Vagina (tissue), 2 donors: Measurements from ENCODE around the gene ALDH1A1. TPM values are rescaled to one million over a fixed set of nuclear protein-coding genes. Genes with fewer than 3 reads are reported as not detected.

Source experiments
- DNase-seq, 2 donors: peaks; one replicate each; pipeline ENCODE4 v3.0.0-alpha.2; 2017; ENCODE audit errors: extremely low spot score in 2 of 2
- H3K27ac ChIP-seq: fragments of 200-600 bp; sonication (generic); one replicate; pipeline ENCODE4 v1.5.1; 2019
- H3K27me3 ChIP-seq: fragments of 200-600 bp; sonication (generic); one replicate; pipeline ENCODE4 v1.5.1; 2019
- H3K36me3 ChIP-seq, 2 donors: fragments of 200-600 bp; sonication (generic); one replicate each; pipeline ENCODE4 v1.5.1; 2017 to 2019
- H3K4me1 ChIP-seq: fragments of 200-600 bp; sonication (generic); one replicate; pipeline ENCODE4 v1.5.1; 2019
- H3K4me3 ChIP-seq, 2 donors: fragments of 200-600 bp; sonication (generic); 1 replicate in 1 of 2; 2 replicates in 1 of 2; pipeline ENCODE4 v1.5.1; 2016 to 2019
- H3K9me3 ChIP-seq: fragments of 200-600 bp; sonication (generic); one replicate; pipeline ENCODE4 v1.5.1; 2019
- CTCF ChIP-seq, 3 experiments: fragments of 450-650 bp in 2 of 3; fragments of 200-600 bp in 1 of 3; sonication (generic) in 1 of 3; IDR thresholded peaks; one replicate each; pipeline ENCODE4 v1.5.1; 2017 to 2019; ENCODE audit warnings: antibody characterized with exemption in 3 of 3, mild to moderate bottlenecking in 2 of 3, moderate library complexity in 2 of 3
- POLR2A ChIP-seq, 2 donors: fragments of 450-650 bp; IDR thresholded peaks; one replicate each; pipeline ENCODE4 v1.6.1; 2017; ENCODE audit warnings: antibody characterized with exemption in 2 of 2, mild to moderate bottlenecking in 2 of 2, moderate library complexity in 2 of 2
- POLR2AphosphoS5 ChIP-seq, 2 donors: sonication (generic); formaldehyde crosslinking; IDR thresholded peaks; one replicate each; pipeline ENCODE4 v1.9.0; 2017; ENCODE audit warnings: antibody characterized with exemption in 2 of 2, mild to moderate bottlenecking in 2 of 2, low read depth in 1 of 2; ENCODE audit not compliant: insufficient read depth in 1 of 2
- intact Hi-C: fragments of 100-400 bp; cut with DNase I; formaldehyde crosslinking; loops from one replicate; pipeline ENCODE4 v1.15.1; 2023
- total RNA-seq: library from RNA; depleted of rRNA; stranded (reverse); fragments of >200 nt; gene quantifications from one replicate; pipeline ENCODE4 v1.2.3, GENCODE V29; 2016

Gene ALDH1A1
- total RNA-seq, 1 donor from 2014 or later: 126 TPM

- no peak for DNase-seq
Observed at GRCh38 chr9:72996114-72996513, 43.3 kb upstream of the ALDH1A1 start.

GRCh38 chr9:72995131-72996024 is 42.5 kb upstream of the ALDH1A1 start:
- no peak overlapping the region for H3K4me3 ChIP-seq

More at GRCh38 chr9:72996114-72996513, 43.3 kb upstream of the ALDH1A1 start:
- no peaks in the 10 kb centered on the region for H3K36me3 ChIP-seq
- H3K27me3 ChIP-seq: no peaks in the 10 kb centered on the region
- intact Hi-C loops: no loop called here
- H3K9me3 ChIP-seq: no peaks in the 10 kb centered on the region
- H3K4me1 ChIP-seq: no peaks in the 10 kb centered on the region
- TF ChIP-seq CTCF (IDR thresholded peaks at IDR 0.05): no peak
- TF ChIP-seq POLR2AphosphoS5 (IDR thresholded peaks at IDR 0.05; ENCODE audit: insufficient read depth in 1 of 2, low read depth in 1 of 2): no peak
- TF ChIP-seq POLR2A (IDR thresholded peaks at IDR 0.05): no peak
- H3K4me3 ChIP-seq: no peak overlapping the region
- no peak overlapping the region for H3K27ac ChIP-seq

GRCh38 chr9:72991772-72992171 is 38.9 kb upstream of the ALDH1A1 start:
- no peak for DNase-seq
- no peaks in the 10 kb centered on the region for H3K9me3 ChIP-seq
- intact Hi-C loops: no loop called here
- no peak for TF ChIP-seq CTCF (IDR thresholded peaks at IDR 0.05)
- no peak for TF ChIP-seq POLR2A (IDR thresholded peaks at IDR 0.05)
- no peak for TF ChIP-seq POLR2AphosphoS5 (IDR thresholded peaks at IDR 0.05; ENCODE audit: insufficient read depth in 1 of 2, low read depth in 1 of 2)
- H3K36me3 ChIP-seq: no peaks in the 10 kb centered on the region
- H3K4me1 ChIP-seq: peaks cover 14% of the 10 kb centered on the region
- no peaks in the 10 kb centered on the region for H3K27me3 ChIP-seq
- no peak overlapping the region for H3K27ac ChIP-seq
- no peak overlapping the region for H3K4me3 ChIP-seq

More at GRCh38 chr9:72995131-72996024, 42.5 kb upstream of the ALDH1A1 start:
- Histone ChIP-seq H3K36me3 (no peaks in the 10 kb centered on the region), H3K4me1 (no peaks in the 10 kb centered on the region), H3K27me3 (no peaks in the 10 kb centered on the region), H3K27ac (no peak overlapping the region), H3K9me3 (no peaks in the 10 kb centered on the region)
- no peak for DNase-seq
- TF ChIP-seq POLR2AphosphoS5 (IDR thresholded peaks at IDR 0.05; ENCODE audit: insufficient read depth in 1 of 2, low read depth in 1 of 2): no peak
- TF ChIP-seq CTCF (IDR thresholded peaks at IDR 0.05): no peak
- no peak for TF ChIP-seq POLR2A (IDR thresholded peaks at IDR 0.05)
- intact Hi-C loops: no loop called here

GRCh38 chr9:72990397-72991182 is 37.7 kb upstream of the ALDH1A1 start:
- Histone ChIP-seq H3K9me3 (no peaks in the 10 kb centered on the region), H3K27me3 (no peaks in the 10 kb centered on the region), H3K4me3 (no peak overlapping the region), H3K27ac (no peak overlapping the region), H3K4me1 (peaks cover 18% of the 10 kb centered on the region), H3K36me3 (no peaks in the 10 kb centered on the region)
- intact Hi-C loops: no loop called here
- TF ChIP-seq POLR2AphosphoS5 (IDR thresholded peaks at IDR 0.05; ENCODE audit: insufficient read depth in 1 of 2, low read depth in 1 of 2) (no peak), CTCF (IDR thresholded peaks at IDR 0.05) (no peak), POLR2A (IDR thresholded peaks at IDR 0.05) (no peak)
- no peak for DNase-seq
